ENCODE results near the gene PPT1.

- TF ChIP-seq POLR2AphosphoS5 (IDR thresholded peaks at IDR 0.05) (no peak), POLR2A (IDR thresholded peaks at IDR 0.05) (no peak)
Observed at GRCh38 chr1:40058097-40058452, 39.0 kb downstream of the PPT1 start.

All from prostate gland (tissue), 1 donor.